ENCODE data around the gene DLG2. TPM values are rescaled to one million over a fixed set of nuclear protein-coding genes. Genes with fewer than 3 reads are reported as not detected.

Gene DLG2
- total and polyA plus RNA-seq, 2 of the 8 experiments (the other 6 are each of a cell fraction or from before 2014, with no cell fraction given): 1.7 to 14.3 TPM

DNA sequence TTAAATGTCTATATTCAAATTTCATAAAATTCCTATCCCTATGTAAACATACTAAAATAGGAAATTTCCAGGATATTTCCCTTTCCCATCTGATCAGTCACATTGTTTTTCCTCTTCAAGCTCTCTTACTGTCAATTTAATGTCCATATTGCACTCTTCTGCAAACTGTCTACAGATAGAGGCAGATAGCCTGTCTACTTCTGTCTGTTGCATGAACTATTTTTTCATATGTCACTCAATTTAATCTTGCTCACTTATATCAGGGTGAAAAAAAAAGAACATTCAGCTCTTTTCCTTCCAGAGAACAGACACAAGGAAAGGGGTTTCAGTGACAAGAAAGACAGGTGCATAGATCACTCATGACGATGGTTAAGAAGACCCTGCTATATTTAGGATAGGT lies 1327.1 kb downstream of the DLG2 start:
- Histone ChIP-seq H2BK15ac (ENCODE audit: low read length) (no peak overlapping the region), H4K20me1 (replicated peaks in 1 of 2; ENCODE audit: control insufficient read depth in 1 of 2, insufficient read depth in 2 of 2, low read length in 2 of 2) (no peaks in the 10 kb centered on the region), H3K9ac (replicated peaks in 1 of 4; ENCODE audit: extremely low read depth in 1 of 4, low read depth in 3 of 4, low read length in 3 of 4) (no peak overlapping the region), H2BK20ac (ENCODE audit: low read length) (no peak overlapping the region), H3K27ac (ENCODE audit: low read depth, low read length) (no peak overlapping the region), H3K4me1 (replicated peaks in 1 of 4; ENCODE audit: control insufficient read depth in 3 of 4, insufficient read depth in 4 of 4, low read length in 3 of 4) (no peaks in the 10 kb centered on the region), H2BK120ac (replicated peaks; ENCODE audit: low read depth, low read length) (no peak overlapping the region), H3K23ac (ENCODE audit: insufficient read length) (no peak overlapping the region), H3K23me2 (ENCODE audit: low read depth, low read length) (no peaks in the 10 kb centered on the region), H3K14ac (ENCODE audit: insufficient read length) (no peak overlapping the region), H3K18ac (ENCODE audit: extremely low read depth, low read length) (no peak overlapping the region), H2BK12ac (ENCODE audit: low read depth, low read length) (no peak overlapping the region), H3K9me3 (ENCODE audit: insufficient read depth in 2 of 2, low read depth in 1 of 2, low read length in 1 of 2) (no peaks in the 10 kb centered on the region), H3K56ac (replicated peaks; ENCODE audit: insufficient read length, low read depth, low read length) (no peak overlapping the region), H3K36me3 (ENCODE audit: control insufficient read depth in 2 of 4, insufficient read depth in 4 of 4, low read length in 3 of 4) (no peaks in the 10 kb centered on the region), H3K4me3 (ENCODE audit: extremely low read depth in 1 of 4, insufficient read depth in 2 of 4, low read depth in 3 of 4, low read length in 4 of 4) (no peak overlapping the region), H3K4ac (replicated peaks; ENCODE audit: insufficient read length, low read depth, low read length) (no peak overlapping the region), H3K79me1 (ENCODE audit: low read depth, low read length) (no peaks in the 10 kb centered on the region), H3K79me2 (ENCODE audit: control insufficient read depth in 1 of 2, insufficient read depth in 2 of 2, low read length in 2 of 2) (no peaks in the 10 kb centered on the region), H4K8ac (ENCODE audit: extremely low read depth, insufficient read depth, low read length) (no peak overlapping the region), H4K5ac (ENCODE audit: insufficient read length, low read depth, low read length) (no peak overlapping the region), H4K91ac (replicated peaks; ENCODE audit: insufficient read length, low read length) (no peak overlapping the region), H2AFZ (ENCODE audit: low read length) (no peak overlapping the region), H3K4me2 (ENCODE audit: insufficient read depth in 1 of 2, low read depth in 2 of 2, low read length in 2 of 2) (no peak overlapping the region), H2BK5ac (ENCODE audit: low read depth, low read length) (no peak overlapping the region), H3K27me3 (replicated peaks in 1 of 4; ENCODE audit: control insufficient read depth in 3 of 4, extremely low read depth in 1 of 4, insufficient read depth in 3 of 4, low read length in 3 of 4) (no peaks in the 10 kb centered on the region), H2AK5ac (ENCODE audit: low read depth, low read length) (no peak overlapping the region)
- DNase-seq (ENCODE audit: low read depth in 1 of 2, low spot score in 2 of 2): no peak
- CTCF ChIA-PET (ENCODE audit: partially characterized antibody): interaction anchor here (0.8 kb wide), 1 partner anchor 79 kb away, joined by 4 read pairs; no protein-coding TSS in a partner anchor
- no peak for FAIRE-seq
- 90% methylated on average over 1 of the region's 1 CpG; no CpG with 5 or more reads in 1 of the 2 experiments for WGBS, 2 experiments (ENCODE audit: extremely low coverage in 1 of 2, insufficient coverage in 1 of 2, insufficient read length in 1 of 2, insufficient replicate concordance in 2 of 2, low coverage in 1 of 2, low lambda C conversion rate in 2 of 2, missing lambda C conversion rate in 1 of 2)
- POLR2A ChIA-PET (ENCODE audit: partially characterized antibody): no interaction called here
- no peak for TF ChIP-seq RBBP5 (IDR thresholded peaks at IDR 0.05; ENCODE audit: borderline replicate concordance, low read depth, low read length)
- TF ChIP-seq RNF2 (IDR thresholded peaks at IDR 0.05; ENCODE audit: borderline replicate concordance, low read depth, low read length, missing control alignments, poor library complexity, severe bottlenecking): no peak
- TF ChIP-seq GABPA (IDR thresholded peaks at IDR 0.05; ENCODE audit: borderline replicate concordance, insufficient read depth, low read length): no peak
- no peak for TF ChIP-seq ASH2L (IDR thresholded peaks at IDR 0.05; ENCODE audit: low read length)
- no peak for TF ChIP-seq SP2 (IDR thresholded peaks at IDR 0.05; ENCODE audit: low read length)
- TF ChIP-seq CEBPB (IDR thresholded peaks at IDR 0.05; ENCODE audit: low read depth, low read length): no peak
- TF ChIP-seq TCF12 (IDR thresholded peaks at IDR 0.05; ENCODE audit: low read depth, low read length): no peak
- no peak for TF ChIP-seq TAF1 (IDR thresholded peaks at IDR 0.05; ENCODE audit: low read depth, low read length)
- TF ChIP-seq HDAC2 (IDR thresholded peaks at IDR 0.05; ENCODE audit: borderline replicate concordance in 1 of 2, low read depth in 2 of 2, low read length in 2 of 2): no peak
- no peak for TF ChIP-seq EZH2 (IDR thresholded peaks at IDR 0.05; ENCODE audit: low read depth, low read length, severe bottlenecking)
- TF ChIP-seq, protein P1, sequence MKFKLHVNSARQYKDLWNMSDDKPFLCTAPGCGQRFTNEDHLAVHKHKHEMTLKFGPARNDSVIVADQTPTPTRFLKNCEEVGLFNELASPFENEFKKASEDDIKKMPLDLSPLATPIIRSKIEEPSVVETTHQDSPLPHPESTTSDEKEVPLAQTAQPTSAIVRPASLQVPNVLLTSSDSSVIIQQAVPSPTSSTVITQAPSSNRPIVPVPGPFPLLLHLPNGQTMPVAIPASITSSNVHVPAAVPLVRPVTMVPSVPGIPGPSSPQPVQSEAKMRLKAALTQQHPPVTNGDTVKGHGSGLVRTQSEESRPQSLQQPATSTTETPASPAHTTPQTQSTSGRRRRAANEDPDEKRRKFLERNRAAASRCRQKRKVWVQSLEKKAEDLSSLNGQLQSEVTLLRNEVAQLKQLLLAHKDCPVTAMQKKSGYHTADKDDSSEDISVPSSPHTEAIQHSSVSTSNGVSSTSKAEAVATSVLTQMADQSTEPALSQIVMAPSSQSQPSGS (IDR thresholded peaks at IDR 0.05; ENCODE audit: low read length): no peak
- TF ChIP-seq, protein P2, sequence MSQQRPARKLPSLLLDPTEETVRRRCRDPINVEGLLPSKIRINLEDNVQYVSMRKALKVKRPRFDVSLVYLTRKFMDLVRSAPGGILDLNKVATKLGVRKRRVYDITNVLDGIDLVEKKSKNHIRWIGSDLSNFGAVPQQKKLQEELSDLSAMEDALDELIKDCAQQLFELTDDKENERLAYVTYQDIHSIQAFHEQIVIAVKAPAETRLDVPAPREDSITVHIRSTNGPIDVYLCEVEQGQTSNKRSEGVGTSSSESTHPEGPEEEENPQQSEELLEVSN (IDR thresholded peaks at IDR 0.05): no peak
